VCaP (cell line): ENCODE results near the gene AK8.

ENCODE experiments used
- H3K27ac ChIP-seq: fragments of 450-650 bp; 2 replicates; pipeline ENCODE4 v1.5.1; 2017
- TF ChIP-seq, protein P1 (sequence below): fragments of 450-650 bp; conservative IDR thresholded peaks from 2 replicates; pipeline ENCODE4 v1.5.1; 2017; ENCODE audit warnings: mild to moderate bottlenecking, moderate library complexity

Gene AK8

DNA sequence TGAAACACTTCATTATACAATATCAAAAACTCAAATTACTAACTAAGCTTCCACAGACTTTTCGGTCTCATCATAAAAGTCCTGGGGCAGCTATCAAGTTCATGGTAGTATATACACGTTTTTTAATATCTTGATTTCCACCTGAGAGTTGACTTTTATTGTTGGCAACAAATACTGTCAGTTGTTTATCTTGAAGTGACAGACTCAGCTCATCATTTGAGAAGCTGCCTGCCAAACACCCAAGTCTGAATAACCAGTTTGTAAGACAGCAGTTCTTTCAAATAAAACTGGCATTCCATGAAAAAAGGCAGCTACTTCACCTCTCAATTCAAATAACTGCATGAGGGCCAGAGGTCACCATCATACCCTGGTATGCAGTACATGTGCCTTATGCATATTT lies 31.2 kb upstream of the AK8 start:
- TF ChIP-seq, protein P1, sequence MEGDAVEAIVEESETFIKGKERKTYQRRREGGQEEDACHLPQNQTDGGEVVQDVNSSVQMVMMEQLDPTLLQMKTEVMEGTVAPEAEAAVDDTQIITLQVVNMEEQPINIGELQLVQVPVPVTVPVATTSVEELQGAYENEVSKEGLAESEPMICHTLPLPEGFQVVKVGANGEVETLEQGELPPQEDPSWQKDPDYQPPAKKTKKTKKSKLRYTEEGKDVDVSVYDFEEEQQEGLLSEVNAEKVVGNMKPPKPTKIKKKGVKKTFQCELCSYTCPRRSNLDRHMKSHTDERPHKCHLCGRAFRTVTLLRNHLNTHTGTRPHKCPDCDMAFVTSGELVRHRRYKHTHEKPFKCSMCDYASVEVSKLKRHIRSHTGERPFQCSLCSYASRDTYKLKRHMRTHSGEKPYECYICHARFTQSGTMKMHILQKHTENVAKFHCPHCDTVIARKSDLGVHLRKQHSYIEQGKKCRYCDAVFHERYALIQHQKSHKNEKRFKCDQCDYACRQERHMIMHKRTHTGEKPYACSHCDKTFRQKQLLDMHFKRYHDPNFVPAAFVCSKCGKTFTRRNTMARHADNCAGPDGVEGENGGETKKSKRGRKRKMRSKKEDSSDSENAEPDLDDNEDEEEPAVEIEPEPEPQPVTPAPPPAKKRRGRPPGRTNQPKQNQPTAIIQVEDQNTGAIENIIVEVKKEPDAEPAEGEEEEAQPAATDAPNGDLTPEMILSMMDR: no peak
- H3K27ac ChIP-seq: peak overlapping the region; percentile 43

DNA sequence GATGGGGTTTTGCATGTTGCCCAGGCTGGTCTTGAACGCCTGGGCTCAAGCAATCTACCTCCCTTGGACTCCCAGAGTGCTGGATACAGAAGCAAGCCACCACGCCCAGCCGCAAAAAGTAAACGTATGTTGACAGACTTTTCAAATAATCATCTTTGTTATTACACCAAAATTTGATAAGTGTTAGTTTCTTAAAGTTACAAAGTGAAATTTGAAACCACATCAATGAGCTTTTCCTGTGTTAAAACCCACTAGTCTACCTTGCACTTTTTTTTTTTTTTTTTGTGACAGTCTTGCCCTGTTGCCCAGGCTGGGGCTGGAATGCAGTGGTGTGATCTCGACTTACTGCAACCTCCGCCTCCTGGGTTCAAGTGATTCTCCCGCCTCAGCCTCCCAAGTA lies 30.6 kb upstream of the AK8 start:
- peak overlapping the region; percentile 43 for H3K27ac ChIP-seq
- TF ChIP-seq, protein P1: no peak

DNA sequence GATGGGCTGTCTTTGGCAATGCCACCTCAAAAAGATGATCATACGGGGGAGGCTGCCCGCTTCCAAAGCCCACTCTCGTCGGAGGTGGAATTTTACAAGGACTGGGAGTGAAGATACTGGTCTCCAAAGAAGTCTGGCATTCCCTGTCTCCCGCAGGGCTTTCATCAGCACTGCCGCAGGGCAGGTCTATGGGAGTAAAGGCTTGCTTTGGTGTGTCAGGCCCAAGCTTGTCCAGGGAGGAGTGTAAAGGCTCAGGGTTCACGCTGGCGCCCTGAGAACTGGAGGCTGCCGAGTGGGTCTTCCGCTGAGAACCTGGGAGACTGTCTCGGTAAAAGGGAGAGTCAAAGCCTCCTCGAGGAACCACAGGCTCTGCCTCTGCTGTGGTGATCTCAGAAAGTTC lies 27.6 kb upstream of the AK8 start:
- TF ChIP-seq, protein P1: no peak
- H3K27ac ChIP-seq: no peak overlapping the region

DNA sequence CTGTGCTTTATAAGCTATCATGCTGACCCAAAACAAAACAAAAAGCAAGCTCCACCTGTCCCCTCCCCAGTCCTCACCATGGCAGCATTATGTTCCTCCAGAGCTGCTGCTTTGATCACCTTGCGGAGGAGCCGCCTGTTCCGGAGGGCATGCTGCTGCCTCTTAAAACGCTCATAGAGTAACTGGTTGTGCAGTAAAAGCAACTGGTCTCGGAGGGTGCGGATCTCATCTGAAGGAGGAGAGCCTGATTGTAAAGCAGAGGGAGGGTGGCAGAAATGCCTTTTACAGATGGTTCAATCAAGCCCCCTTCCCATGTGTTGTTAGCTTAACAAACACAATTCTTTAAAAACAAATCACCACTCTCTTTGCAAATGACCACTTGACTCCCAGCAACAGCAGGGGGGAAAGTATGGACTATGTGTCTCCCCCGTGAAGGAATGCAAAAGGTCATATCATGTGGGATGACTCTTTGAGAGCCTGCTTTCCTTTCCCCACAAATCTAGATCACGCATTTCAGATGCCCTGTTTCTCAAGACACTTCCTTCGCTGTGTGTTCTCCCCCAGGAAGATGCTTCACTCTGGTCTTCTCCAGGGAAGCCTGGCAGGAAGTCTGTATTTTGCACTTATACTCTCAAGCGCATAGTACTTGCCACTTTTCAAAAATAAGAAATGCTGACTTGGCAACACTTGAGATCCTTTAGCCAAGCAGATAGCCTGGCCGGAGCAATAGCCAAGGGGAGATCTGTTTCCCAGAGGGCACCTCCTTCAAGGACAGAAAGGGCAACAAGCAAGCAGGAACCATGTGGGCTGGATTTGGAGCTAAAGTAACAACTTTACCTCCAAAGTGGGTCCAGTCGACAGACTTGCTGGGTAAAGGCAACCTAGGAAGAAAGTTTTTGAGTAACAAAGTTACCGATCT lies 25.7 kb upstream of the AK8 start:
- TF ChIP-seq, protein P1: no peak

DNA sequence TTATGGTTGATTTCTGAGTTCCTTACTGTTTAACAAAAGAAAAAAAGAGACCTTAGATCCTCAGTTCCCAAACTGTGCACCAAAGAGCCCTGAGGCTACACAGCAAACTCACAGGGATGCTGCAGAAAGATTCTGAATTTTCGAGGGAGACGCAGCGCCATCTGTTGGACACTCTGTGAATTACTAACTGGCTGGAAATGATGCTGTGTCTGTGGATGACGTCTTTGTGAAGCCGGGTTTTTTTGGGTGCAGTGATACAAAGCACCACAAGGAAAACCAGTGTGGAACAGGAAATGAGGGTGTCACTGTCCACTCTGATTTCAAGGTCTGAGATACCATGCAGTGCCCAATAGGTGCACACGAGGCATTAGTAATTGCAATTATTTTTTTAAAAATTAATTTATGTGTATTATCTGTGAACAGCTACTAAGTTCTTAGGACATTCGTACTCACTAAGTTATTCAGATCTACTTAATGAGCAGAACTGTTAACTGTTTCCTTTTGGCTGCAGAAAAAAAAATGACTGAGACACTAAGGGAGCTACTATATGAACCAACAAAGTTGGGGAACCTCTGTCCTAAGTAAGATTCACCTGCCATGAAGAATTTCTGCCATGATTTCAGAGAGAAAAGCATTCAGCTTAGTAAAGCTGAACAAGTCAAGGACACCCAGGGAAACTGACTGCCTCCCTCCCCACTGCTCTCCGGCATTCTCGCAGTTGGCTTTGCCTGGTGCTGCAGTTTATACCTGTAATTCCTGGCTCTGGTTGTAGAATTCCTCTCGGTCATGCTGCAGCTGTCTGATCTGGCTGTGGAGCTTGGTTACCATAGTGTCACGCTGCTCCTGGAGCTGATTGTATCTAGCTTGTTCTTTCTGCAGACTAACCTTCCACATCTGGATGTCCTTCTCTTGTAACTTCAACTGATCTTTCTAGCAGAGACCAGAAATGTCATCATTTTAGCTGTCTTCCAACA lies 24.1 kb upstream of the AK8 start:
- TF ChIP-seq, protein P1: peak; percentile 97
- no peak overlapping the region for H3K27ac ChIP-seq

More for the DNA sequence above, 25.7 kb upstream of the AK8 start:
- H3K27ac ChIP-seq: no peak overlapping the region

DNA sequence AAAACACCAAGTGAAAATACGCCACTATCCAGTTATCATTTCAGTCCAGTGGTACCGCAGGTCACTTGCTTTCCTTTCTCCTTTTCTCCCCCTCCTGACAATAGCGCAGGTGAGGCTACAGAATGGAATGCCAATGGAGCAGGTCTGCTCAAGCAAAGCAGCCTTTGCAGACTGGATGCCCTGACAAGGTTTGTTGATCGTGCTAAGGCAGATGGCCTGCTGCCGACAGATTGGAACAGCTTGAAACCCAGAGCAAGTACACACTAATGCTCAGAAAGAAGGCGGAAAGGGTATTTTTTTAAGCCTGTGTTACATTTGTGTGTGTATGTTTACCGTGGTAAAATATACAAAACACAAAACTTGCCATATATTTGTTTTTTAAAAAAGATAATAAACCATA lies 20.0 kb upstream of the AK8 start:
- TF ChIP-seq, protein P1: no peak
- H3K27ac ChIP-seq: no peak overlapping the region

DNA sequence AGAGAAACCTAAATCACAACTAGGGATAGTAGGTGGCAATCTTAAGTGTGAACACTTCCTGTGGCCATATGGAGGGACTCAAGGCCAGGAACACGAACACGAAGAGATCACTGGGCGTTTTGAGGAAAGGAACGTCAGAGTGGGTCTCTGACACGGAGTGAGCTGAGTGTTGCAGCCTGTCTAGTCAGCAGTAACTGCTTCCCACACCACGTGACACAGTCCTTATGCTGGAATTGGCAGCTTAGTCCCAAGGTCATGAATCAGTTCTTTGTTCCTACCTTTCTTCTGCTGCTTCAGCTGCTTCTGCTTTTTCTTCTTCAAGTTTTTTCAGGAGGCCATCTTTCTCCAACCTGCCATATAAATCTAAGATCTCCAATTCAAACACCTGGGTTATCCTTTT lies 18.8 kb upstream of the AK8 start:
- TF ChIP-seq, protein P1: no peak
- H3K27ac ChIP-seq: no peak overlapping the region
